Pancreas (tissue), 10 donors: ENCODE data around the gene DNAJB8. TPM values are rescaled to one million over a fixed set of nuclear protein-coding genes. Genes with fewer than 3 reads are reported as not detected.

Experiments
- ATAC-seq, 4 donors: fragments of 200-7000 bp; cut with Tn5 transposase; one replicate each; pipeline versions ENCODE4 v1.8.0 to v1.9.1; 2020; ENCODE audit warnings: mild to moderate bottlenecking in 4 of 4, moderate library complexity in 4 of 4
- DNase-seq, 6 donors: peaks; one replicate each; pipeline ENCODE4 v3.0.0-alpha.2; 2020
- FAIRE-seq: peaks from 2 replicates; lab custom pipeline; 2012; peaks lifted over from hg19 to GRCh38; lab: Jason Lieb, UNC
- H3K27ac ChIP-seq, 4 donors: fragments of 200-600 bp; sonication (generic); 1 replicate in 3 of 4; 2 replicates in 1 of 4; pipeline versions ENCODE4 v1.5.0 to v1.8.0; 2020
- H3K27me3 ChIP-seq, 4 donors: fragments of 200-600 bp; one replicate each; pipeline ENCODE4 v1.8.0; 2021
- H3K36me3 ChIP-seq, 3 donors: fragments of 200-600 bp; sonication (generic) in 1 of 3; one replicate each; pipeline versions ENCODE4 v1.5.0 to v1.8.0; 2020 to 2021
- H3K4me1 ChIP-seq, 3 donors: fragments of 200-600 bp; one replicate each; pipeline ENCODE4 v1.8.0; 2021
- H3K4me3 ChIP-seq, 4 donors: fragments of 200-600 bp; sonication (generic) in 2 of 4; one replicate each; pipeline versions ENCODE4 v1.5.0 to v1.8.0; 2020 to 2021
- H3K9me3 ChIP-seq, 4 donors: fragments of 200-600 bp; one replicate each; pipeline ENCODE4 v1.8.0; 2021
- WGBS, 2 donors: extraction: QIAGEN DNeasy Blood & Tissue Kit; methylation state at CpG; one replicate each; pipeline ENCODE4 v1.1.7; 2013; 5-methylcytosine and 5-hydroxymethylcytosine counted together
- intact Hi-C, 3 donors: fragments of 100-400 bp; cut with DNase I; formaldehyde crosslinking; loops; one replicate each; pipeline versions ENCODE4 v1.11.1 to v1.14.2; 2022
- polyA plus RNA-seq, 2 donors: library from polyadenylated mRNA; stranded (reverse); fragments of 200-250 nt; gene quantifications; one replicate each; pipeline ENCODE4 v1.2.3, GENCODE V29; 2013
- total RNA-seq, 6 donors: library from RNA; stranded (reverse); fragmentation: NEBNext Ultra II Directional in 4 of 6; extraction: Animal tissue kit (Norgen Biotek cat#: 25700) in 4 of 6; gene quantifications; one replicate each; pipeline versions ENCODE4 v1.2.1 to v1.2.4, GENCODE V29; 2021 to 2023
- TF ChIP-seq, protein P1 (sequence below), 4 donors: fragments of 200-600 bp; sonication (generic) in 3 of 4; IDR thresholded peaks; one replicate each; pipeline versions ENCODE4 v1.5.0 to v1.8.0; 2021; ENCODE audit warnings: antibody characterized with exemption in 4 of 4
- donor health status: healthy with polysubstance abuse.
- donor health status: DM: no; HTN: no; CAD: no; lungs with moderate emphysema.
- donor health status: DM: no; HTN: no; CAD: no.
- donor health status: control.
- donor health status: control.
- donor health status: Bipolar disorder and iron deficiency.
- donor health status: DM: yes; HTN: yes; CAD: no.
- donor health status: DM: no; HTN: no; CAD: no.
- donor health status: DM: no; HTN: no; CAD: no.
- donor health status: DM: yes; HTN: yes; CAD: no.

DNAJB8 gene
- total and polyA plus RNA-seq, 8 donors: not detected

DNA sequence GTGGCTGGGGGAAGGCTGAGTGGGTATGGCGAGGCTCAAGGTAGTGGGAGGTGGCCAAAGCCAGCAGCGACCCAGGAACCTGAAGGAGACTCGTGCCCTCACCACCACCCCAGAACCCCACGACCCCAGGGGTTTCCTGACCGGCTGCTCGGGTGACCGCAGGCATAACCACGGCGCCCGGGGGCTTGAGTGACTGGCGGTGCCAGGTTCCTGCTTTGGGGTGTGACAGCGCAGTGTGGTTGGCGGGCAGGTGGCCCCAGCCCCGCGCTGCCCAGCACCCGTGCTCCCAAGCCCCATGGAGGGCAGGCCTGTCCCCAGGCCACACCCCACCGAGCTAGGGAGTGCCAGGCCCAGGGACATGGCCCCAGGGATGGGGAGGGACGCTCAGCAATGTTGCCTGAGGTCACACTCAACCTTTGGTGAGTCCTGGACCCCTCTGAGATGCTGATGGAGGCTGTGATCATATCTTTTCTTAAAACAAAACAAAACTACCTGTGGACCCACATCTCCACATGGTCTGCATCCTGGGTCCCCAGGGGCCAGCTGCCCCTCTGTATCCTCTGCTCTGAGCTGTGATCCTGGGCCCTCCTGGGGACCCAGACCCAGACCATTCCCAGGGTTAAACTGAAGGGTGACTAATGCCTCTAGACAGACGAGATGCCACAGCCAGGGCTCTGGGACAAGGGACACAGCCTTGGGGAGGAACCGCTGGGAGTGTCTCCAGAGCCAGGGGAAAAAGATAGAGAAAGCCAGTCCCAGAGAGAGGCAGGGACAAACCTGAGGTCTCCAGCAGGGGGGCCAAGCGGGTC, 13.0 kb downstream of the DNAJB8 start:
- no peak for FAIRE-seq
- H3K9me3 ChIP-seq: no peaks in the 10 kb centered on the region

DNA sequence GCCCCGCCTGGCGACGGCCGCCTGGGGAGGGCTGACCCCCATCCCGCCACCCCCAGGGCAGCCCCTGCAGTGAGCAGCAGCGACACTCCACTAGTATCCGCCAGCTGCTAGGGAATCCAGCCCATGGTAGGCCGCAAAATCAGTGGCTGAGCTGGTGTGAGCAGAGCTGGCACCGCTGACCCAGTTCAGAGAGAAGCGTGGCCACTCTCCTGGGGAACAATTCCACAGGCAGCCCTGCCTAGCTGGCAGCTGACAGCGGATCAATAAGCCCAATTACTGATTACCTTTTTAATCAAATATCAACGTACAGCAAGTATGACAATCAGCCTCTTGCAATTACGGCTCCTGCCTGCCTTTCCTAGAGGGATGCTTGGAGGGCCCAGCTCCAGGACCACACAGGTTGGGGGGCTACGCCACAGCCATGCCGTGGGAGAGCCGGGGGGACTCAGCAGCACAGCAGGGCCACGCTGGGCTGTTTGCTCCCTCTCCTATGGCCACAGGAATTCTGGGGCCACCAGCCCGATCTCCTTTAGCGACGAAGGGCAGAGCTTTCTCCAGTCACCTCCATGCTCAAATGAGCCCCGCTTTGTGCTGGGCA, 13.9 kb downstream of the DNAJB8 start:
- Histone ChIP-seq H3K27ac (no peak overlapping the region), H3K36me3 (no peaks in the 10 kb centered on the region), H3K9me3 (no peaks in the 10 kb centered on the region), H3K4me3 (no peak overlapping the region), H3K27me3 (no peaks in the 10 kb centered on the region), H3K4me1 (no peaks in the 10 kb centered on the region)
- intact Hi-C loops: no loop called here
- ATAC-seq (peak in 1 of 4 donors; percentile 58), FAIRE-seq (no peak), DNase-seq (peak in 1 of 6 donors; percentile 49)
- WGBS, 2 donors: 59 to 61% methylated on average over 21 of the region's 21 CpGs
- TF ChIP-seq, protein P1, sequence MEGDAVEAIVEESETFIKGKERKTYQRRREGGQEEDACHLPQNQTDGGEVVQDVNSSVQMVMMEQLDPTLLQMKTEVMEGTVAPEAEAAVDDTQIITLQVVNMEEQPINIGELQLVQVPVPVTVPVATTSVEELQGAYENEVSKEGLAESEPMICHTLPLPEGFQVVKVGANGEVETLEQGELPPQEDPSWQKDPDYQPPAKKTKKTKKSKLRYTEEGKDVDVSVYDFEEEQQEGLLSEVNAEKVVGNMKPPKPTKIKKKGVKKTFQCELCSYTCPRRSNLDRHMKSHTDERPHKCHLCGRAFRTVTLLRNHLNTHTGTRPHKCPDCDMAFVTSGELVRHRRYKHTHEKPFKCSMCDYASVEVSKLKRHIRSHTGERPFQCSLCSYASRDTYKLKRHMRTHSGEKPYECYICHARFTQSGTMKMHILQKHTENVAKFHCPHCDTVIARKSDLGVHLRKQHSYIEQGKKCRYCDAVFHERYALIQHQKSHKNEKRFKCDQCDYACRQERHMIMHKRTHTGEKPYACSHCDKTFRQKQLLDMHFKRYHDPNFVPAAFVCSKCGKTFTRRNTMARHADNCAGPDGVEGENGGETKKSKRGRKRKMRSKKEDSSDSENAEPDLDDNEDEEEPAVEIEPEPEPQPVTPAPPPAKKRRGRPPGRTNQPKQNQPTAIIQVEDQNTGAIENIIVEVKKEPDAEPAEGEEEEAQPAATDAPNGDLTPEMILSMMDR (IDR thresholded peaks at IDR 0.05): no peak

More for the DNA sequence above, 13.0 kb downstream of the DNAJB8 start:
- H3K27me3 ChIP-seq: no peaks in the 10 kb centered on the region
- H3K4me3 ChIP-seq: no peak overlapping the region
- H3K27ac ChIP-seq: no peak overlapping the region
- ATAC-seq: no peak
- no peaks in the 10 kb centered on the region for H3K36me3 ChIP-seq
- no peaks in the 10 kb centered on the region for H3K4me1 ChIP-seq
- intact Hi-C loops: no loop called here
- 86 to 89% methylated on average over 18 to 21 of the region's 21 CpGs for WGBS, 2 donors
- TF ChIP-seq, protein P1 (IDR thresholded peaks at IDR 0.05): no peak
- peak in 2 of 6 donors; percentile 55 to 60 for DNase-seq

DNA sequence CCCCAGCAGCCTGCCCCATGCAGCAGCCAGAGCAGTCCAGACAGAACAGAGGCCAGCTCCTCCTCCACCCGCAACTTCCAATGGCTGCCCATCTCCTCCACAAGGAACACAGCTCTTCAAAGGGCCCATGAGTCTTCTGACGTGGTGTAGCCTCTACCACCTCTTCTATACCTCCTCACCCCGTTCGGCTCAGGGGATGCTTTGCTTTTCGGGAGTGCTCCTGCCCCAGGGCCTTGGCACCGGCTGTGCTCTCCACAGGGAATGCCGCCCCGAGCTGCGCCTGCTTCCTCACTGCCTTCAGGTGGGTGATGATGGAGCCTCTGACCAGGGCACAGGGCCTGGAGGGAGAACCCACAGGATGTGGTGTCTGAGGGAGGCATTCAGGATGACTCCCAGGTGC, 14.6 kb downstream of the DNAJB8 start:
- no peaks in the 10 kb centered on the region for H3K4me1 ChIP-seq
- no peaks in the 10 kb centered on the region for H3K9me3 ChIP-seq
- no peak for FAIRE-seq
- ATAC-seq: no peak
- no peaks in the 10 kb centered on the region for H3K36me3 ChIP-seq
- H3K4me3 ChIP-seq: no peak overlapping the region
- intact Hi-C loops: no loop called here
- no peak overlapping the region for H3K27ac ChIP-seq
- 90 to 95% methylated on average over 9 of the region's 9 CpGs for WGBS, 2 donors
- TF ChIP-seq, protein P1 (IDR thresholded peaks at IDR 0.05): no peak
- no peaks in the 10 kb centered on the region for H3K27me3 ChIP-seq
- DNase-seq: no peak

DNA sequence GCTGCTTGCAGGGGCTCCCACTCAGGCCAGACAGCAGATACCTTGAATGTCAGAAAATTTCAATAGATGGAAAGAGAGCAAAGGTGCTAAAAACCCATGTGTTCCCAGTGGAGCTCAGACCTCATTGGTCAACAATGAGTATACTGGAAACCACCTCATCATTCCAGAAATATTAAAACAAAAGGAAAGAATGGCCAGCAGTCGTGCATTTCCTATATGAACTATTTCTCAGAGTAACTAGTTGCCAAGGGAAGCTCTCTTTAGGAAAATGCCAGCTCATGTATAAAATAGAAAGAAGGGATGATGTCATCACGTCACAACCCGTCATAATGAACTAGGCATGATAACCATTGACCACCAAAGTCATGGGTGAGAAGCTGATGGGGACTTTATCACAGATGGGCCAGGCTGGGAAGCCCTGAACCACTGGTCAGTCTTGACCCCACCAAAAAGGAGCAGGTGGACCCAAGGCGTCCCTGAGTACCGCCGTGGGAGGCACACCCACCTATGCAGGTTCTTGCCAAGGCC, 17.5 kb downstream of the DNAJB8 start:
- Histone ChIP-seq H3K4me3 (no peak overlapping the region), H3K27ac (no peak overlapping the region), H3K36me3 (no peaks in the 10 kb centered on the region), H3K4me1 (no peaks in the 10 kb centered on the region), H3K27me3 (no peaks in the 10 kb centered on the region), H3K9me3 (no peaks in the 10 kb centered on the region)
- ATAC-seq: no peak
- FAIRE-seq: no peak
- TF ChIP-seq, protein P1 (IDR thresholded peaks at IDR 0.05): no peak
- intact Hi-C loops: no loop called here
- DNase-seq: no peak
- WGBS, 2 donors: 80 to 89% methylated on average over 6 of the region's 6 CpGs
